GM12891 (cell line): Measurements from ENCODE around the gene LHFPL6.

Source experiments
- PAX5 ChIP-seq: IDR thresholded peaks from 2 replicates; pipeline ENCODE4 v1.6.1; 2011; ENCODE audit warnings: low read length, moderate library complexity, mild to moderate bottlenecking; ENCODE audit not compliant: insufficient read depth, severe bottlenecking
- POLR2A ChIP-seq: IDR thresholded peaks from 2 replicates; pipeline ENCODE4 v1.6.1; 2011; ENCODE audit warnings: low read depth, low read length, control low read depth
- POLR2AphosphoS5 ChIP-seq: IDR thresholded peaks from 2 replicates; pipeline ENCODE4 v1.6.1; 2011; ENCODE audit warnings: low read depth, low read length, control low read depth

DNA sequence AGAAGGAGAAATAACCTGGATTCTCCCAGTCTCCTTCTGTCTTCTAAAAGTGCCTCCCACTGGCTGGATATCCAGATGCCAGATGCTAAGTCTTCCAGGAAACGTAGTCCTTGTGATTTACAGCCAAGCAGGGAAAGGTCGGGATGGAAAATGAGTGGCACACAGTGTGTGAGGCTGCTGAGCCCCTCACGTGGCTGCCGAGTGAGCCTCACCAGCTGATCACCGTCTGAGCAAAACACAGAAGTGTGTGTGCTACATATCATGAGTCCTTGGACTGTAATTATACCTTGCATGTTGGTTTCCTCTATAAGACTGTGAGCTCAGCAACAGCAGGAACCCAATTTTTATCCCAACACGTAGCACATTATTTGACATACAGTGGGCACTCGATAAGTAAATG lies 15.1 kb downstream of the LHFPL6 start:
- TF ChIP-seq POLR2AphosphoS5, result no peak
- TF ChIP-seq POLR2A, result no peak
- TF ChIP-seq PAX5, result no peak
